GM21619 (cell line): ENCODE measurements around the gene SLC10A1.

ENCODE experiments used
- ATAC-seq: cut with Tn5 transposase; IDR thresholded peaks from one replicate; pipeline ENCODE4 v1.9.1; 2021; ENCODE audit not compliant: unreplicated experiment

SLC10A1 gene

GRCh38 chr14:69808919-69809808, 12.1 kb upstream of the SLC10A1 start:
- ATAC-seq, result no peak

DNA sequence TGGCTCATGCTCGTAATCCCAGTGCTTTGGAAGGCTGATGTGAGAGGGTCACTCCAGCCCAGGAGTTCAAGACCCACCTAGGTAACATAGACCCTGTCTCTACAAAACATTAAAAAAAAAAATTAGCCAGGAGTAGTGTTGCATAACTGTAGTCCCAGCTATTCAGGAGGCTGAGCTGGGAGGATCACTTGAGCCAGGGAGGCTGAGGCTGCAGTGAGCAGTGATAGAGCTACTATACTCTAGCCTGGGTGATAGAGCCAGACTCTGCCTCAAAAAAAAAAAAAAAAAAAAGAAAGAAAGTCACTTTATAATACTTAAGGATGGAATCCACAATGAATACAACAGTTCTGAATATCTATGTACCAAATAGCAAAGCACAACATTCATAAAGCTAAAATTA, 10.2 kb upstream of the SLC10A1 start:
- no peak for ATAC-seq

DNA sequence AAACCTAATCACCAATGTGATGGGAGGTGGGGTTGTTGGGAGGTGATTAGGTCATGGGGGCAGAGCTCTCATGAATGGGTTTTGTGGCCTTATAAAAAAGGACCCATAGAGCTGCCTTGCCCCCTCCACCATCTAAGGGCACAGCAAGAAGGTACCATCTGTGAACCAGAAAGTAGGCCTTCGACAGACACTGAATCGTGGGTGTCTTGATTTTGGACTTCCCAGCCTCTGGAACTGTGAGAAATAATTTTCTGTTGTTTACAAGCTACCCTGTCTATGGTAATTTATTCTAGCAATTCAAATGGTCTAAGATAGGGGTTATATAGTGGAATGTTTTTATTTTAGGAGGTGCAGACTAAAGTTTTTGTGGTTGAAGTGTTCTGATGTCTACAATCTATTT, 7.9 kb upstream of the SLC10A1 start:
- no peak for ATAC-seq

GRCh38 chr14:69803753-69804152, 6.7 kb upstream of the SLC10A1 start:
- ATAC-seq, result no peak

DNA sequence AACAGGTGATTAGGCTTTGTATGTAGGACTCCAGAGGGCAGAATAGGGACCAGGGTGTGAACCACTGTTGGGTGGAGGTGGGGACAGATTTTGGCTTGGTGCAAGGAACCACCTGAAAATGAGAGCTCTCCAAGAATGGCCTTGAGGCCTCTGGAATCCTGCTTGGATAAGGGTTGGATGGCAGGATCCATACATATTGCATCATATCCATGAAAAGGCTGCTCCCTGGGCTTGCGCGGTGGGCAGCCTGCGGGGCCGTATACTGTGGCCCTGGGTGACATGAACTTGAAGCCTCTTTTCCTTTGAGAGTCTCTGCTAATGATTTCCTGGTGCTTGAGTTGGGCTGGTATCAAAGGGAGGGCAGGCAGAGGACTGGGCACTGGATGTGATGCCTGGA, 1.3 kb upstream of the SLC10A1 start:
- no peak for ATAC-seq

DNA sequence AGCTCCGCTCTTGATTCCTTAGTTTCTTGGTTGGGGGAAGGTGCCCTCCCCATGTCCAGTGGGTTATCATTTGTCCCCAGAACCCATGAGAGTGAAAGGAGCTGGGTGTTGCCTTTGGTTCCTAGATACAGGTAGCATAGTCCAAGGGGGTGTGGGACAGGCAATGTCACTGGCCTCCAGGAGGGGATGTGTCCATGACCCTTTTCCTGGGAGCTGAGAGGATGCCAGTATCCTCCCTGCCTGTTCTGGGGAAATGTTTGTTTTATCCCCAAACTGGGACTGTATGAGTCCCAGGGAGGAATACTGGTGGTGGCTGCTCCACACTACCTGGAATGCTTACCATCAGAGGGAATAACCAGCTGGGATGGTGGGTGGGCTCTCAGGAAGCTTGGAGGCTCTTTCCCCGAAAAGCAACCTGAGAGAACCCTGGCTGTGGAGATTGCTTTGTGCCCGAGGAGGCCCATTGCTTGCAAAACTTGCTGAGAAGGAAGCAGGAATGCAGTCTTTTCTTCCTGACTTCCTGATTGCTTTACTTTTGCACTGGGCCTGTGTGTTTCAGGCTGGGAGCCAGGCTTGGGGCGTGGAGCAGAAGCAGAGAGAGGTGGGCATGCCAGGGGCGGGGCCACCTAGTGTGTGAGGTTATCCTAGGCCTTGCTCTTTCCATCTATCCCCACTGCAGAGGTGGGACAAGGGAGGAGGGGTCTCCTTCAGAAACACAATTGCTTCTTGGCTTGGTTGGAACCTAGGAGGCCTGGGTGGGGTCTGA, 715 bp upstream of the SLC10A1 start:
- ATAC-seq, result no peak

- no peak for ATAC-seq
Measured at GRCh38 chr14:69795691-69796090, 1.4 kb downstream of the SLC10A1 start.

GRCh38 chr14:69794791-69795190, 2.2 kb downstream of the SLC10A1 start:
- ATAC-seq, result no peak

DNA sequence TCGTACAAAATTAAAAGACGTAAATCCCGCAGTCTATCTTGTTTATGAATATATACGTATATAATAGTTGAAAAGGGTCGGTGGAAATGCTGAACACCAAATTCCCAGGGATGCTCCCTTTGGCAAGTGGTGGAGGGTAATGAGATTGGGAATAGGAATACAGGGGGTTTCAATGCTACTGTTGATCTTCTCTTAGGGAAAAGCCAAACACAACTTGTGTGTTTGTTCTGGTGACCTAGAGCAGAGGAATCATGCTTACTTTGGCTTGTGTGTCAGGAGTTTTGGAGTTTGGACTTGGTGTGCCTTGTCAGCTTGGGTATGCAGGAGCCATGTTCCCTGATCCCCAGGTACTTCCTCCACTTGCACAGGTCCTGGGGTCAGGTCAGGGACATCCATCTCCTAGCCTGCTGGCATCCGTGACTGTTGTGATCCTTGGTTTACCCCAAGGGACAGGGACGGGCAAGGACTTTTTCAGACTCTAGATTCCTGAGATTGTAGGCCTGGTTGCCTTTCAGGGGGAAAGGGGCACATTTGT, 4.1 kb downstream of the SLC10A1 start:
- no peak for ATAC-seq

GRCh38 chr14:69789118-69789640, 7.9 kb downstream of the SLC10A1 start:
- ATAC-seq, result no peak

DNA sequence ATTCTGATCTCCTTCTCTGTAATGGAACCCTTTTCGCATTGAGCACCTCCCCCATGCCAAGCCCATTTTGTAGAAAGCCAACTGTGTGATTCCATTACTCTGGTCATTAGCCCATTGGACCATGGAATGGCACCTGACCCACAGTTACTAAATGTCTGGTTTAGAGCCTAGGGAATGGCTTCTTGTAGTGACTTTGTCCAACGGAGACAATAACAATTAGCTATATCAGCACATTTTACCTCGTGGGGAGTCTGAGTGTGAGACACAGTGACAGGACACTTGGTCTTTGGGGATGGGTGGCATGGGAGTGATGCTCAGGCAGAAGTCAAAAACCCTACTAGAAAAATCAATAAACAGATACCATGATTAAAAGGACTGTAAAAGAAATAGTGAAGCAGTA, 10.4 kb downstream of the SLC10A1 start:
- ATAC-seq, result no peak

- ATAC-seq, result no peak
Measured at GRCh38 chr14:69784942-69785341, 12.1 kb downstream of the SLC10A1 start.

- ATAC-seq, result no peak
Measured at GRCh38 chr14:69780952-69781351, 16.1 kb downstream of the SLC10A1 start.

- ATAC-seq, result no peak
Measured at GRCh38 chr14:69780092-69780491, 16.9 kb downstream of the SLC10A1 start.

- ATAC-seq, result no peak
Measured at GRCh38 chr14:69779088-69779487, 18.0 kb downstream of the SLC10A1 start.

- ATAC-seq, result no peak
Measured at GRCh38 chr14:69776875-69777453, 20.1 kb downstream of the SLC10A1 start.

GRCh38 chr14:69775012-69775411, 22.0 kb downstream of the SLC10A1 start:
- ATAC-seq, result no peak

- ATAC-seq, result no peak
Measured at GRCh38 chr14:69773571-69774276, 23.3 kb downstream of the SLC10A1 start.

DNA sequence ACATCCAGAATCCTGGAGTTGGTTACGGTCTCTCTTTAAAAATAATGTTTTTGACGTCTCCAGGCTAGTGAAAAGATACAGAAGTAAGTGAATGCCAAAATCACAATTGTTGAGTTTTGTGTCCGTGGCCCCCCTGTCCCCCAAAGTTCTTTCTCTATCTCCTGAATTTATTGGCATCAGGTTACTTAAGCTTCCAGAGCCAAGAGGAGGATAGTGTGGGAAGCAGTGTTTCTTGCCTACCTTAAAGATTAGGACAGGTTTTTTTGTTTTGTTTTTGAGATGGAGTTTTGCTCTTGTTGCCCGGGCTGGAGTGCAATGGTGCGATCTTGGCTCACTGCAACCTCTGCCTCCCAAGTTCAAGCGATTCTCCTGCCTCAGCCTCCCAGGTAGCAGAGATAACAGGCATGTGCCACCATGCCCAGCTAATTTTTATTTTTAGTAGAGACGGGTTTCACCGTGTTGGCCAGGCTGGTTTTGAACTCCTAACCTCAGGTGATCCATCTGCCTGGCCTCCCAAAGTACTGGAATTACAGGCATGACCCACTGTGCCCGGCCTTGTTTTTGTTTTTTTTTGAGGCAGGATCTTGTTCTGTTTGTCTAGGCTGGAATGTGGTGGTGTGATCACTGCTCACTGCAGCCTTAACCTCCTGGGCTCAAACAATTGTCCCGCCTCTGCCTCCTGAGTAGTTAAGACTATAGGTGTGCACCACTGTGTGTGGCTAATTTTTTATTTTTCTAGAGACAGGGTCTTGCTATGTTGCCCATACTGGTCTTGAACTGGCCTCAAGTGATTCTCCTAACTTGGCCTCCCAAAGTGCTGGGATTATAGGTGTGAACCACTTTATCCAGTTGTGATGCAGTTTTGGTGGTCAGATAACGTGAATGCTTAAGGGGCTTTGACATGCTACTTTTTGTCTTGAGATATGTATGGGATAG, 24.7 kb downstream of the SLC10A1 start:
- ATAC-seq, result no peak

- no peak for ATAC-seq
Measured at GRCh38 chr14:69771136-69771535, 25.9 kb downstream of the SLC10A1 start.
